Endometrial microvascular endothelial cells (primary cell): ENCODE results near the gene DIP2C. TPM values are rescaled to one million over a fixed set of nuclear protein-coding genes. Genes with fewer than 3 reads are reported as not detected.
"Not testable (repeated sequence)": the region's sequence is repeated elsewhere in the genome, so short reads cannot be mapped to it uniquely, and the experiment has no call there.

Source experiments
- in situ Hi-C: cut with HindIII; loops from 2 replicates; pipeline ENCODE4 v1.10.0; 2017; ENCODE audit warnings: low sequenced_read_pairs, low pct_unique_long_range_greater_than_20kb; ENCODE audit errors: inconsistent ontology term
- total RNA-seq: library from RNA; depleted of rRNA; stranded (reverse); fragments of >200 nt; gene quantifications from one replicate; pipeline ENCODE4 v1.2.3, GENCODE V29; 2015; ENCODE audit errors: inconsistent ontology term

DIP2C gene
- total RNA-seq, 1 donor from 2014 or later: 3.2 TPM

- in situ Hi-C loops: no loop called here
These were observed 333.0 kb downstream of the DIP2C start for GRCh38 chr10:356452-356851.

GRCh38 chr10:354901-355617, 334.4 kb downstream of the DIP2C start:
- in situ Hi-C loops: no loop called here

- in situ Hi-C loops: no loop called here
These were observed 336.8 kb downstream of the DIP2C start for GRCh38 chr10:352476-353235.

- in situ Hi-C loops: no loop called here
These were observed 337.6 kb downstream of the DIP2C start for GRCh38 chr10:351770-352334.

GRCh38 chr10:350981-351501, 338.4 kb downstream of the DIP2C start:
- in situ Hi-C loops: no loop called here

- in situ Hi-C loops: no loop called here
These were observed 340.4 kb downstream of the DIP2C start for GRCh38 chr10:349081-349480.

- in situ Hi-C loops: no loop called here
These were observed 341.0 kb downstream of the DIP2C start for GRCh38 chr10:348456-348855.

GRCh38 chr10:347774-348173, 341.7 kb downstream of the DIP2C start:
- in situ Hi-C loops: not testable (repeated sequence)

- in situ Hi-C loops: not testable (repeated sequence)
These were observed 342.3 kb downstream of the DIP2C start for GRCh38 chr10:347190-347589.

- in situ Hi-C loops: no loop called here
These were observed 344.8 kb downstream of the DIP2C start for GRCh38 chr10:344582-345200.

GRCh38 chr10:343231-344220, 345.9 kb downstream of the DIP2C start:
- in situ Hi-C loops: no loop called here

GRCh38 chr10:341081-341740, 348.3 kb downstream of the DIP2C start:
- in situ Hi-C loops: no loop called here

GRCh38 chr10:340646-341045, 348.8 kb downstream of the DIP2C start:
- in situ Hi-C loops: no loop called here

GRCh38 chr10:339038-339391, 350.5 kb downstream of the DIP2C start:
- in situ Hi-C loops: no loop called here

GRCh38 chr10:338171-339037, 351.1 kb downstream of the DIP2C start:
- in situ Hi-C loops: no loop called here

- in situ Hi-C loops: no loop called here
These were observed 353.2 kb downstream of the DIP2C start for GRCh38 chr10:336247-336646.

- in situ Hi-C loops: no loop called here
These were observed 354.2 kb downstream of the DIP2C start for GRCh38 chr10:335151-335800.
